CD1c-positive myeloid dendritic cell (primary cell): Measurements from ENCODE around the gene STX1B.

Source experiments
- DNase-seq: peaks from one replicate; pipeline ENCODE4 v3.0.0-alpha.2; 2016; ENCODE audit errors: extremely low spot score

The STX1B gene

GRCh38 chr16:30996324-30996984 is 14.0 kb downstream of the STX1B start:
- no peak for DNase-seq

GRCh38 chr16:30995927-30996323 is 14.5 kb downstream of the STX1B start:
- DNase-seq, result no peak

DNA sequence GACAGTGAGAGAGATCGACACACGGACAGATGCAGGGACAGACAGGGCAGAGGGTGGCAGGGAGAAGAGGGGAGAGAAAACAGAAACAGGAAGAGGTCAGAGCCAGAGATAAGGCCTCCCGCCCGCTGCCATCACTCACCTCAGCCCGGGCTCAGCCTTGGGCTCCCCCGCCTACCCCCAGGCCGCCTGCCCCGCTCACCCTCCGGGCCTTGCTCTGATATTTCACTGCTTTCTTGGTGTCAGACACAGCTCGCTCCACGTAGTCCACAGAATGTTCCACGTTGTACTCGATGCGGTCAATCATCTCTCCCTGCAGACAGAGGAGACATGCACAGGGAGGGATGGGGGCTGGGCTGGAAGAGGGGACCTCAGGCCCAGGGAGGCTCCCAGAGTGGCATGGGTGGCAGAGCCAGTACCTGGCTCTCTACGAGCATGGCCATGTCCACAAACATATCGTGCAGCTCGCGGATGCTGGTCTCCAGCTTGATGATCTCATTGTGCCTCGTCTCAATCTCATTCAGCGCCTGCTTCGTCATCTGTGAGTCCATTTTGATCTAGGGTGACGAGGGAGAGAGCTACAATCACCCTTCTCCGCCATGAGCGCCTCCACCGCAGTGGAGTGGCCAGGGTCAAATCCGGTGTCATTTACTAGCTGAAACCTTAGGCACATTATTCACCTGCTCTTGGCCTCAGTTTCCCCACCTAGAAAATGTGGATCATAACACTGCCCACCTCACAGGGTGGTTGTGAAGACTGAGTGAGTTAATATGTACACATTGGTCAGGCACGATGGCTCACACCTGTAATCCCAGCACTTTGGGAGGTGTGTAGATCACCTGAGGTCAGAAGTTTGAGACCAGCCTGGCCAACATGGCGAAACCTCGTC is 17.3 kb downstream of the STX1B start:
- no peak for DNase-seq

DNA sequence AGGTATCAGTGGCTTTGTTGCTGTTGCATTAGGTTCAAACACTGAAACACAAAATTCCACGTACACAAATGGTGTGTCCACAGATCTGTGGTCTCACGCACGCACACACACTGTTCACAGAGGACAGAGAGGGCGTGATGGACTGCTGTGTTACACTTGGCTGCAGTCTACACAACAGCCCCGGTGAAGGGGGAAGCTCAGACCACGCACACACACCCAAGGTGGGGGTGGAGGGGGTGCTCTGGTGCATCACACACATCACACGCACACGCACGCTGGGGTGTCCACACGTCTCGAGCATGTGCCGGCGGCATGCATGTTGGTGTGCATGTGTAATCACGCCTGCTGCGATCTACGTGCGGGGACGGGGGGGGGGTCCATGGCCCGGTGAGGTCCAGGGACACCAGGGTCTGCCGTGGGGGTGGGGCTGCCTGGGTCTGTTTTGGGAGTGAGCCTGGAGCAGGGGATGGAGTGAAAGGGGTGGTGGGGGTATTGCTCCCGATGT is 18.1 kb downstream of the STX1B start:
- no peak for DNase-seq

GRCh38 chr16:30991052-30991451 is 19.4 kb downstream of the STX1B start:
- no peak for DNase-seq

DNA sequence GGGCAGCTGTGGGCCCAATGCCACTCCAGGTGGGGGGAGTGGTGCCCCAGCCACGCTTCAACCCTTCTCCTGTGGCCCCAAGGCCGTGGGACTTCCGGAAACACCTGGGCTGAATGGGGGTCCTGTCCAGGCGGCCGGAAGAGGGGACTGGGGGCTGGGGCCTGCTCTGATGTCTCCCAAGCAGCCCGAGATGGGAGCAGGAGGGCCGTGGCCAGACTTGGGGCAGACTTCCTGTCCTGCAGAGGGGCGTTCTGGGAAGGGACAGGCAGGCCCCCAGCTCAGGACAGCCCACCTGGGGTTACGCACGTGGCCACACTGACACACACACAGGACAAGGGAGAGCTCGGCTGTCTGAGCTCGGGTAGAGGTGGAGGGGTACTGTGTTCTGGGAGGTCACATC is 20.3 kb downstream of the STX1B start:
- DNase-seq, result no peak

DNA sequence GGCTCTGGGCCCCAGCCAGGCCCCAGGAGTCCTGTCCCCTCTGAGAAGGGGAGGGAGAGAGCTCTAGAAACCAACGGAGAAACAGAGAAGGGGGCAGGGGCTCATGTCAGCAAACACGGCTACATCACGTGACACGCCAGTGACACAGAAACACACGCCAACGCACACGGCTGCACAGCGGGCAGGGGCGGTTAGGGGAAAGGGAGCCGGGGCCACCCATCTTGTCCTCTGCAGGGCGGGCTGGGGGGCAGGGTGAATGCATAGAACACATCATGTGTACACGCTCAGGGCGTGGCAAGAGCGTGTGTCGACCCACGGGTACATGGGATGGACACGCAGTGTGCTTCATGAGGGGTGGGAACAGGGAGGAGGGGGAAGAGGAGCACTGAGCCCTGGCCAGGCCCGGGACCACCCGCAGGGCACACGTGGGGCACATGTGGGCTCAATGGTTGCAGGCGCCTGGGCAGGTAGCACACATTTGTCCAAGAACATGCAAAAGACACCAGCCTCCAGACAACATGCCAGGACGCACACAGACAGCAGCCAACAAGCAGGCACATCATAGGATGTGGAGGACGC is 20.9 kb downstream of the STX1B start:
- no peak for DNase-seq

DNA sequence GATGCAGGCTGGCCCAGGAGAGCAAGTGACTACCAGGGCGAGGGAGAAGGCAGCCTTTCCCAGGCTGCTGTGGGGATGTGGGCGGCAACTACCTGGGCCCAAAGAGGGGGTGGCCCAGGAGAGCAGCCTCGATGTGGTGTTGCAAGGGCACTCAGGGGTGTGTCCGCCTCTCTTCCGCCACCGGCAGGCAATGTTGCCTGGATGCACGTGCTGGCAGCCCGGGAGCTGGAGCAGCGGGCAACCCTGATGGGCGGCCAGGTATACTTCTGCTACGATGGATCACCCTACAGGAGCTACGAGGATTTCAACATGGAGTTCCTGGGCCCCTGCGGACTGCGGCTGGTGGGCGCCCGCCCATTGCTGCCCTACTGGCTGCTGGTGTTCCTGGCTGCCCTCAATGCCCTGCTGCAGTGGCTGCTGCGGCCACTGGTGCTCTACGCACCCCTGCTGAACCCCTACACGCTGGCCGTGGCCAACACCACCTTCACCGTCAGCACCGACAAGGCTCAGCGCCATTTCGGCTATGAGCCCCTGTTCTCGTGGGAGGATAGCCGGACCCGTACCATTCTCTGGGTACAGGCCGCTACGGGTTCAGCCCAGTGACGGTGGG is 22.8 kb downstream of the STX1B start:
- DNase-seq, result no peak

DNA sequence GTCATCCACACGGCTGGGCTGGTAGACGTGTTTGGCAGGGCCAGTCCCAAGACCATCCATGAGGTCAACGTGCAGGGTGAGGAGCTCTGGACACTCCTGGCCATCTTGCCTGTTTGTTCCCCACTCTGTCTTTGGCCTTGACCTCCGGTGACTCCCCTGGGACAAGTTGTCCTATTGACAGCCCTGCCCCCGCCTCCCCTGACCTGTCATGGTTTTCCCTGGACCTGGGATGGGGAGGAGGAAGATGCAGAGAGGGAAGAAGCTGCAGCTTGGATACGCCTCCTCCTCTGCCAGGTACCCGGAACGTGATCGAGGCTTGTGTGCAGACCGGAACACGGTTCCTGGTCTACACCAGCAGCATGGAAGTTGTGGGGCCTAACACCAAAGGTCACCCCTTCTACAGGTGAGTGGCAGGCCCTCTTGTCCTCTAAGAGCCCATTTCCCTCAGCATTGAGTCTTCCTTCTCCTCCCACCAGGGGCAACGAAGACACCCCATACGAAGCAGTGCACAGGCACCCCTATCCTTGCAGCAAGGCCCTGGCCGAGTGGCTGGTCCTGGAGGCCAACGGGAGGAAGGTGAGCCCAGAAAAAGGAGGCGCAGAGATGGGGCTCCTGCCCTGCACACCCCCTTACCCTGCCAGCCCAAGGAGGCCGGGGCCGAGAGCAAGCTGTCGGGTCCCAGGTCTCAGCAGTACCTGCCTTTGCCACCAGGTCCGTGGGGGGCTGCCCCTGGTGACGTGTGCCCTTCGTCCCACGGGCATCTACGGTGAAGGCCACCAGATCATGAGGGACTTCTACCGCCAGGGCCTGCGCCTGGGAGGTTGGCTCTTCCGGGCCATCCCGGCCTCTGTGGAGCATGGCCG is 24.1 kb downstream of the STX1B start:
- no peak for DNase-seq

- no peak for DNase-seq
These were observed 24.9 kb downstream of the STX1B start for GRCh38 chr16:30985401-30986128.

GRCh38 chr16:30984669-30985400 is 25.6 kb downstream of the STX1B start, which contains the start of gene HSD3B7:
Gene HSD3B7, plus strand, starts transcription at chr16:30985207. Its CDS starts 452 bp downstream, at chr16:30985659.
- DNase-seq, result peak; percentile 90

- no peak for DNase-seq
These were observed 26.4 kb downstream of the STX1B start for GRCh38 chr16:30983898-30984610.

GRCh38 chr16:30983289-30983889 is 27.0 kb downstream of the STX1B start:
- DNase-seq, result no peak

DNA sequence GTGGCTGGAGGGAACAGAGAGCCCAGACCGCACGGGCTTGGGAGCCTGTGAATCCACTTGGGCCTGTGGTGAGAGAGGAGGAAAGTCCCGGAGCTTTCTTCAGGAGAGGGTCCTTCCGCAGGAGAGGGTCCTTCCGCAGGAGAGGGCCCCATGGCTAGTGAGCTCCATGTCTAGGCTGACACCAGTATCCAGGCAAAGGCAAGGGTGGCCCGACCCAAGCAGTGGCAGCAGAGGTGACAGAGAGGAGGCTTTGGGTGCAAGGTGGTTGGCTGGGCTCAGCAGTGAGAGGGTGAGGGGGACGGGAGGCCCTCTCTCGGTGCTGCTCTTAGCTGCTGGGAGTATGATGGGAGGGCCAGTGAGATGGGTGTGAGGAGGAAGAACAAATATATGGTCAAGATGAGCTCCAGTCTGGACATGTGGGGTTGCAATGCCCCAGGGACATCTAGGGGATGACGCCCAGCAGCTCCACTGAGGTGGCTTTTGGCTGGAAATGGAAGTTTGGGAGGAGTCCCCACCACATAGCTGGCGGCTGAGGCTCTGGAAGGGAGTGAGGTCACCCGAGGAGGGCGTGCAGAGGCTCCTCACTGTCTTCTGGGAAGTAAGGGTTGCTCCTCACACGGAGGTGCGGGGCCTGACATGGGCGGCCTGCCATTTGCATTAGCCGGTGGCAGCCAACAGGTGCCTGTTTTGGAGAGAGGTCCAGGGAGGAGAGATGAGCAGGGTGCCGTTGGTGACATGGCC is 27.7 kb downstream of the STX1B start:
- DNase-seq, result no peak

DNA sequence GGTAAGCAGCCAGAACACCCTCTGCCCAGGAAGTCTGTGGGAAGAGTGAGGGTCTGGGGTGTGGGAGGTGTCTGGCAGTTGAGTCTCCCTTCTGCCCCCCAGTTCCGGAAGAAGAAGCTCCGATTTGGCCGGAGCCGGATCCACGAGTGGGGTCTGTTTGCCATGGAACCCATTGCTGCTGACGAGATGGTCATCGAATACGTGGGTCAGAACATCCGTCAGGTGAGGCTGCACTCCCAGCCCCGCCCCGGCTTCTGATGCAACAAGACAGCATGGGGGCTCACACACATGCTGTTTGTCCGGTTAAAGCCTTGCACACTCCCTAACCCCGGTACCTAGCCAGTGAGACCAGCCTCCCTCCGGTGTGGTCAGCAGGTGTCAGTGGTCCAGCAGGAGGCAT is 29.5 kb downstream of the STX1B start:
- DNase-seq, result no peak

DNA sequence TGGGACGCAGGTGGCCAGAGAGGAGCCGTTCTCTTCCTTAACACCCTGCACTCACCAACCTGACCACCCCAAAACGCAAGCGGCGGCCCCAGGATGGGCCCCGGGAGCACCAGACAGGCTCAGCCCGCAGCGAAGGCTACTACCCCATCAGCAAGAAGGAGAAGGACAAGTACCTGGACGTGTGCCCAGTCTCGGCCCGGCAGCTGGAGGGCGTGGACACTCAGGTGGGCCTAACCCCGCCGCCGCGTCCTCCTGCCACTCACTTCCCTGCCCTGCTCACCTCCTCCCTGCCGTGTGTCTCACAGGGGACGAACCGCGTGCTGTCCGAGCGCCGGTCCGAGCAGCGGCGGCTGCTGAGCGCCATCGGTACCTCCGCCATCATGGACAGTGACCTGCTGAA is 30.0 kb downstream of the STX1B start:
- no peak for DNase-seq

DNA sequence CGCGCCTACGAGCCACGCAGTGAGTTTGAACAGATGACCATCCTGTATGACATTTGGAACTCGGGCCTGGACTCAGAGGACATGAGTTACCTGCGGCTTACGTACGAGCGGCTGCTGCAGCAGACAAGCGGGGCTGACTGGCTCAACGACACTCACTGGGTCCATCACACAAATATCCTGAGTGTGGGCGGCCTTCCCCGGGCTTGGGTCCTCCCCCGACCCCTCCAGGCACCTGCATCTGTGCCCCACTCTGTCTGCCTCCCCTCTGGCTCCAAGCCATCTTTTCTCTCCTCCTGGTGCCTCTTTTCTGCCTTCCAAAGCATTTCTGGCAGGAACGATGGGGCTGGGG is 30.4 kb downstream of the STX1B start:
- DNase-seq, result no peak
